Gastroesophageal sphincter (tissue), 3 donors: ENCODE data around the gene ASZ1.

Experiments used
- EP300 ChIP-seq: sonication (generic); formaldehyde crosslinking; IDR thresholded peaks from one replicate; pipeline ENCODE4 v1.6.1; 2017; ENCODE audit warnings: antibody characterized with exemption, mild to moderate bottlenecking
- POLR2A ChIP-seq, 2 donors: fragments of 450-650 bp; IDR thresholded peaks; one replicate each; pipeline ENCODE4 v1.6.1; 2017; ENCODE audit warnings: antibody characterized with exemption in 2 of 2, mild to moderate bottlenecking in 2 of 2, moderate library complexity in 1 of 2
- POLR2AphosphoS5 ChIP-seq: sonication (generic); formaldehyde crosslinking; IDR thresholded peaks from one replicate; pipeline ENCODE4 v1.6.1; 2017; ENCODE audit warnings: antibody characterized with exemption
- TF ChIP-seq, protein P1 (sequence below), 4 experiments: fragments of 200-600 bp in 2 of 4; fragments of 450-650 bp in 2 of 4; sonication (generic) in 1 of 4; IDR thresholded peaks; one replicate each; pipeline ENCODE4 v1.5.1; 2017 to 2019; ENCODE audit warnings: antibody characterized with exemption in 4 of 4, mild to moderate bottlenecking in 2 of 4, moderate library complexity in 2 of 4

DNA sequence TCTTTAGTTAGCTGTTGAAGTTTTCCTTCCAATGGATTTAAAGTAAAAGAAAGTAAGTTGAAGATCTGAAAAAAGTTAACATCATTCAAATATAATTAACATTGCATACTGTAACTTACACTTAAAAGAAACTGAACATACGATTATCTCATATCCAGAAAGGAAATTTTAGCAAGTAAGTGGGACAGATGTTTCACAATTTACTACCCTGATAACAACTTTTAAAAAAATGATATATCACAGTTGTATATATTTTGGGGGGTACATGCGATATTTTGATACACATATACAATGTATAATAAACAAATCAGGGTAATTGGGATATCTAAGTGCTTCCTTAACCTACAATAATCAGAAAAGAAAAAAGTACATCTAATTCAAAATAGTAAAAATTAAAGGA, 44.2 kb downstream of the ASZ1 start:
- TF ChIP-seq, protein P1, sequence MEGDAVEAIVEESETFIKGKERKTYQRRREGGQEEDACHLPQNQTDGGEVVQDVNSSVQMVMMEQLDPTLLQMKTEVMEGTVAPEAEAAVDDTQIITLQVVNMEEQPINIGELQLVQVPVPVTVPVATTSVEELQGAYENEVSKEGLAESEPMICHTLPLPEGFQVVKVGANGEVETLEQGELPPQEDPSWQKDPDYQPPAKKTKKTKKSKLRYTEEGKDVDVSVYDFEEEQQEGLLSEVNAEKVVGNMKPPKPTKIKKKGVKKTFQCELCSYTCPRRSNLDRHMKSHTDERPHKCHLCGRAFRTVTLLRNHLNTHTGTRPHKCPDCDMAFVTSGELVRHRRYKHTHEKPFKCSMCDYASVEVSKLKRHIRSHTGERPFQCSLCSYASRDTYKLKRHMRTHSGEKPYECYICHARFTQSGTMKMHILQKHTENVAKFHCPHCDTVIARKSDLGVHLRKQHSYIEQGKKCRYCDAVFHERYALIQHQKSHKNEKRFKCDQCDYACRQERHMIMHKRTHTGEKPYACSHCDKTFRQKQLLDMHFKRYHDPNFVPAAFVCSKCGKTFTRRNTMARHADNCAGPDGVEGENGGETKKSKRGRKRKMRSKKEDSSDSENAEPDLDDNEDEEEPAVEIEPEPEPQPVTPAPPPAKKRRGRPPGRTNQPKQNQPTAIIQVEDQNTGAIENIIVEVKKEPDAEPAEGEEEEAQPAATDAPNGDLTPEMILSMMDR (IDR thresholded peaks at IDR 0.05) = no peak
- no peak for TF ChIP-seq POLR2AphosphoS5
- TF ChIP-seq POLR2A (IDR thresholded peaks at IDR 0.05) = no peak
- TF ChIP-seq EP300 = no peak
